ENCODE results near the gene EMD.

The EMD gene

GRCh38 chrX:154419189-154419588, 40.1 kb downstream of the EMD start:
- H3K27me3 ChIP-seq (replicated peaks; ENCODE audit: control insufficient read depth, insufficient read depth, low read length, poor library complexity, severe bottlenecking), result no peaks in the 10 kb centered on the region
- no peaks in the 10 kb centered on the region for H3K36me3 ChIP-seq (ENCODE audit: control insufficient read depth, insufficient read depth, low read length)
- no peaks in the 10 kb centered on the region for H3K9me3 ChIP-seq (ENCODE audit: control insufficient read depth, low read length)
- H3K4me1 ChIP-seq (ENCODE audit: control insufficient read depth, insufficient read depth, low read length, poor library complexity, severe bottlenecking), result no peaks in the 10 kb centered on the region
- H3K4me3 ChIP-seq (ENCODE audit: insufficient read depth, low read depth, low read length, poor library complexity, severe bottlenecking), result no peak overlapping the region
- no peak overlapping the region for H3K27ac ChIP-seq (ENCODE audit: insufficient read depth, low read length, poor library complexity, severe bottlenecking)
- DNase-seq, result no peak

- H3K27ac ChIP-seq (ENCODE audit: insufficient read depth, low read length, poor library complexity, severe bottlenecking), result no peak overlapping the region
- no peaks in the 10 kb centered on the region for H3K27me3 ChIP-seq (replicated peaks; ENCODE audit: control insufficient read depth, insufficient read depth, low read length, poor library complexity, severe bottlenecking)
- DNase-seq, result no peak
These were observed 40.8 kb downstream of the EMD start for GRCh38 chrX:154419688-154420401.

GRCh38 chrX:154420402-154420756, 41.3 kb downstream of the EMD start:
- H3K4me3 ChIP-seq (ENCODE audit: insufficient read depth, low read depth, low read length, poor library complexity, severe bottlenecking), result no peak overlapping the region
- no peaks in the 10 kb centered on the region for H3K4me1 ChIP-seq (ENCODE audit: control insufficient read depth, insufficient read depth, low read length, poor library complexity, severe bottlenecking)
- H3K9me3 ChIP-seq (ENCODE audit: control insufficient read depth, low read length), result no peaks in the 10 kb centered on the region
- no peak for DNase-seq
- no peaks in the 10 kb centered on the region for H3K27me3 ChIP-seq (replicated peaks; ENCODE audit: control insufficient read depth, insufficient read depth, low read length, poor library complexity, severe bottlenecking)
- H3K36me3 ChIP-seq (ENCODE audit: control insufficient read depth, insufficient read depth, low read length), result no peaks in the 10 kb centered on the region
- no peak overlapping the region for H3K27ac ChIP-seq (ENCODE audit: insufficient read depth, low read length, poor library complexity, severe bottlenecking)

More at GRCh38 chrX:154419688-154420401, 40.8 kb downstream of the EMD start:
- H3K4me1 ChIP-seq (ENCODE audit: control insufficient read depth, insufficient read depth, low read length, poor library complexity, severe bottlenecking), result no peaks in the 10 kb centered on the region
- H3K4me3 ChIP-seq (ENCODE audit: insufficient read depth, low read depth, low read length, poor library complexity, severe bottlenecking), result no peak overlapping the region
- H3K36me3 ChIP-seq (ENCODE audit: control insufficient read depth, insufficient read depth, low read length), result no peaks in the 10 kb centered on the region
- H3K9me3 ChIP-seq (ENCODE audit: control insufficient read depth, low read length), result no peaks in the 10 kb centered on the region

- Histone ChIP-seq H3K9me3 (ENCODE audit: control insufficient read depth, low read length) (no peaks in the 10 kb centered on the region), H3K36me3 (ENCODE audit: control insufficient read depth, insufficient read depth, low read length) (peaks cover 6% of the 10 kb centered on the region), H3K27me3 (replicated peaks; ENCODE audit: control insufficient read depth, insufficient read depth, low read length, poor library complexity, severe bottlenecking) (no peaks in the 10 kb centered on the region), H3K27ac (ENCODE audit: insufficient read depth, low read length, poor library complexity, severe bottlenecking) (no peak overlapping the region), H3K4me3 (ENCODE audit: insufficient read depth, low read depth, low read length, poor library complexity, severe bottlenecking) (no peak overlapping the region), H3K4me1 (ENCODE audit: control insufficient read depth, insufficient read depth, low read length, poor library complexity, severe bottlenecking) (peaks cover 3% of the 10 kb centered on the region)
- DNase-seq, result no peak
These were observed 48.0 kb downstream of the EMD start for GRCh38 chrX:154426916-154427770.

- H3K4me1 ChIP-seq (ENCODE audit: control insufficient read depth, insufficient read depth, low read length, poor library complexity, severe bottlenecking), result peaks cover 3% of the 10 kb centered on the region
- H3K27me3 ChIP-seq (replicated peaks; ENCODE audit: control insufficient read depth, insufficient read depth, low read length, poor library complexity, severe bottlenecking), result no peaks in the 10 kb centered on the region
- peak within 1 kb of the TSS; percentile 58 for H3K27ac ChIP-seq (ENCODE audit: insufficient read depth, low read length, poor library complexity, severe bottlenecking)
- H3K9me3 ChIP-seq (ENCODE audit: control insufficient read depth, low read length), result no peaks in the 10 kb centered on the region
- peak; percentile 76 to 83 (median 83) for DNase-seq
- peaks cover 6% of the 10 kb centered on the region for H3K36me3 ChIP-seq (ENCODE audit: control insufficient read depth, insufficient read depth, low read length)
- peak within 1 kb of the TSS; percentile 52 for H3K4me3 ChIP-seq (ENCODE audit: insufficient read depth, low read depth, low read length, poor library complexity, severe bottlenecking)
These were observed 49.4 kb downstream of the EMD start, which contains the start of gene ATP6AP1 for GRCh38 chrX:154428176-154429171. Gene ATP6AP1 (plus strand): TSS chrX:154428677. CDS start chrX:154428693, 16 bp downstream.

- Histone ChIP-seq H3K36me3 (ENCODE audit: control insufficient read depth, insufficient read depth, low read length) (peaks cover 10% of the 10 kb centered on the region), H3K9me3 (ENCODE audit: control insufficient read depth, low read length) (no peaks in the 10 kb centered on the region), H3K27me3 (replicated peaks; ENCODE audit: control insufficient read depth, insufficient read depth, low read length, poor library complexity, severe bottlenecking) (no peaks in the 10 kb centered on the region), H3K4me3 (ENCODE audit: insufficient read depth, low read depth, low read length, poor library complexity, severe bottlenecking) (no peak overlapping the region), H3K27ac (ENCODE audit: insufficient read depth, low read length, poor library complexity, severe bottlenecking) (no peak overlapping the region), H3K4me1 (ENCODE audit: control insufficient read depth, insufficient read depth, low read length, poor library complexity, severe bottlenecking) (peaks cover 3% of the 10 kb centered on the region)
- no peak for DNase-seq
These were observed 50.6 kb downstream of the EMD start for GRCh38 chrX:154429711-154430110.

GRCh38 chrX:154430479-154430878, 51.4 kb downstream of the EMD start:
- H3K4me3 ChIP-seq (ENCODE audit: insufficient read depth, low read depth, low read length, poor library complexity, severe bottlenecking), result no peak overlapping the region
- H3K27ac ChIP-seq (ENCODE audit: insufficient read depth, low read length, poor library complexity, severe bottlenecking), result no peak overlapping the region
- peaks cover 12% of the 10 kb centered on the region for H3K36me3 ChIP-seq (ENCODE audit: control insufficient read depth, insufficient read depth, low read length)
- no peak for DNase-seq
- peaks cover 3% of the 10 kb centered on the region for H3K4me1 ChIP-seq (ENCODE audit: control insufficient read depth, insufficient read depth, low read length, poor library complexity, severe bottlenecking)
- no peaks in the 10 kb centered on the region for H3K9me3 ChIP-seq (ENCODE audit: control insufficient read depth, low read length)
- H3K27me3 ChIP-seq (replicated peaks; ENCODE audit: control insufficient read depth, insufficient read depth, low read length, poor library complexity, severe bottlenecking), result no peaks in the 10 kb centered on the region

- peaks cover 12% of the 10 kb centered on the region for H3K36me3 ChIP-seq (ENCODE audit: control insufficient read depth, insufficient read depth, low read length)
- no peaks in the 10 kb centered on the region for H3K27me3 ChIP-seq (replicated peaks; ENCODE audit: control insufficient read depth, insufficient read depth, low read length, poor library complexity, severe bottlenecking)
- H3K4me3 ChIP-seq (ENCODE audit: insufficient read depth, low read depth, low read length, poor library complexity, severe bottlenecking), result no peak overlapping the region
- no peak for DNase-seq
- no peak overlapping the region for H3K27ac ChIP-seq (ENCODE audit: insufficient read depth, low read length, poor library complexity, severe bottlenecking)
- no peaks in the 10 kb centered on the region for H3K9me3 ChIP-seq (ENCODE audit: control insufficient read depth, low read length)
- peaks cover 3% of the 10 kb centered on the region for H3K4me1 ChIP-seq (ENCODE audit: control insufficient read depth, insufficient read depth, low read length, poor library complexity, severe bottlenecking)
These were observed 51.8 kb downstream of the EMD start for GRCh38 chrX:154430916-154431315.

All from effector memory CD4-positive, alpha-beta T cell (primary cell).